Lung (tissue), 12 donors: Measurements from ENCODE around the gene LSR. TPM values are rescaled to one million over a fixed set of nuclear protein-coding genes. Genes with fewer than 3 reads are reported as not detected.

Experiments
- ATAC-seq: fragments of 200-7000 bp; cut with Tn5 transposase; one replicate; pipeline ENCODE4 v1.9.1; 2020; ENCODE audit warnings: moderate number of reproducible peaks; ENCODE audit not compliant: insufficient read depth, low FRiP score
- DNase-seq, 3 donors: peaks; one replicate each; pipeline ENCODE4 v3.0.0-alpha.2; 2013 to 2017
- H3K27ac ChIP-seq, 2 donors: one replicate each; pipeline ENCODE4 v1.5.1; 2013; ENCODE audit warnings: mild to moderate bottlenecking in 2 of 2, moderate library complexity in 2 of 2, control low read depth in 1 of 2, inconsistent platforms in 1 of 2, low read depth in 1 of 2, low read length in 1 of 2
- H3K27me3 ChIP-seq, 3 donors: one replicate each; pipeline ENCODE4 v1.5.1; 2013; ENCODE audit warnings: low read length in 2 of 3; ENCODE audit not compliant: control insufficient read depth in 3 of 3, insufficient read depth in 3 of 3
- H3K36me3 ChIP-seq, 4 donors: one replicate each; pipeline ENCODE4 v1.5.1; 2013; ENCODE audit warnings: low read length in 4 of 4, mild to moderate bottlenecking in 1 of 4, moderate library complexity in 1 of 4; ENCODE audit not compliant: control insufficient read depth in 4 of 4, insufficient read depth in 4 of 4
- H3K4me1 ChIP-seq, 5 donors: one replicate each; pipeline ENCODE4 v1.5.1; 2013; ENCODE audit warnings: low read length in 5 of 5, mild to moderate bottlenecking in 2 of 5, moderate library complexity in 1 of 5; ENCODE audit not compliant: control insufficient read depth in 5 of 5, insufficient read depth in 5 of 5
- H3K4me3 ChIP-seq: one replicate; pipeline ENCODE4 v1.5.1; 2013; ENCODE audit warnings: mild to moderate bottlenecking, control low read depth, moderate library complexity
- H3K9ac ChIP-seq, 2 donors: one replicate each; pipeline ENCODE4 v1.5.1; 2013; ENCODE audit warnings: low read length in 2 of 2, control low read depth in 1 of 2; ENCODE audit not compliant: insufficient read depth in 1 of 2
- H3K9me3 ChIP-seq, 4 donors: one replicate each; pipeline ENCODE4 v1.5.1; 2013; ENCODE audit warnings: low read length in 3 of 4, mild to moderate bottlenecking in 1 of 4, moderate library complexity in 1 of 4; ENCODE audit not compliant: control insufficient read depth in 4 of 4, insufficient read depth in 3 of 4
- CTCF ChIP-seq: IDR thresholded peaks from 2 replicates; pipeline ENCODE4 v1.5.1; 2012; ENCODE audit warnings: mild to moderate bottlenecking; ENCODE audit errors: control extremely low read depth, extremely low read depth
- WGBS, 2 donors: extraction: QIAGEN DNeasy Blood & Tissue Kit; methylation state at CpG; one replicate each; pipeline ENCODE4 v1.1.7; 2013; 5-methylcytosine and 5-hydroxymethylcytosine counted together
- polyA plus RNA-seq, 2 donors: library from polyadenylated mRNA; stranded (reverse); fragments of 200-250 nt; gene quantifications; one replicate each; pipeline ENCODE4 v1.2.1, GENCODE V29; 2013
- total RNA-seq, 2 donors: library from RNA; depleted of rRNA in 1 of 2; stranded (reverse); fragments of >200 nt in 1 of 2; gene quantifications; one replicate each; pipeline ENCODE4 v1.2.1, GENCODE V29; 2014 to 2021
- donor health status: control.
- donor health status: control.
- donor health status: Bipolar disorder and iron deficiency.
- donor health status: healthy.
- donor health status: DM: yes; HTN: yes; CAD: no.

LSR gene
- total and polyA plus RNA-seq, 4 donors: 30.8 to 82.0 (median 68.7) TPM

- no peak for ATAC-seq
- no peak for TF ChIP-seq CTCF
- no peak for DNase-seq
- Histone ChIP-seq H3K4me1 (peaks cover 0 to 39% (median 7%) of the 10 kb centered on the region in 5 donors), H3K9ac (no peak overlapping the region), H3K36me3 (no peaks in the 10 kb centered on the region), H3K4me3 (no peak overlapping the region), H3K27ac (no peak overlapping the region), H3K9me3 (peaks cover 0 to 1% (median 0%) of the 10 kb centered on the region in 4 donors), H3K27me3 (no peaks in the 10 kb centered on the region)
- WGBS, 2 donors: 78 to 83% methylated on average over 10 of the region's 10 CpGs
Measured at GRCh38 chr19:35314858-35315470, 66.2 kb downstream of the LSR start.

GRCh38 chr19:35315883-35316282, 67.1 kb downstream of the LSR start:
- Histone ChIP-seq H3K4me3 (no peak overlapping the region), H3K4me1 (peaks cover 0 to 35% (median 7%) of the 10 kb centered on the region in 5 donors), H3K27ac (no peak overlapping the region), H3K27me3 (no peaks in the 10 kb centered on the region), H3K9me3 (no peaks in the 10 kb centered on the region), H3K36me3 (no peaks in the 10 kb centered on the region), H3K9ac (no peak overlapping the region)
- TF ChIP-seq CTCF: no peak
- DNase-seq (no peak), ATAC-seq (no peak)
- WGBS, 2 donors: 81 to 89% methylated on average over 9 of the region's 9 CpGs

- WGBS, 2 donors: 84 to 91% methylated on average over 9 of the region's 9 CpGs
- Histone ChIP-seq H3K27me3 (no peaks in the 10 kb centered on the region), H3K4me1 (peaks cover 0 to 32% (median 7%) of the 10 kb centered on the region in 5 donors), H3K9me3 (no peaks in the 10 kb centered on the region), H3K27ac (no peak overlapping the region), H3K36me3 (no peaks in the 10 kb centered on the region), H3K4me3 (no peak overlapping the region), H3K9ac (no peak overlapping the region)
- no peak for TF ChIP-seq CTCF
- DNase-seq: no peak
- no peak for ATAC-seq
Measured at GRCh38 chr19:35316560-35316959, 67.8 kb downstream of the LSR start.

Other genes with a start within 250 kb of the LSR start
- gene GRAMD1A, start 248.7 kb upstream of the LSR start, total RNA-seq: 100 to 1,000 TPM; 130 to 137 TPM
- 100 to 1,000 TPM in 1 of 2 donors, 10 to 100 TPM in 1; 92.2 to 217 TPM for gene GRAMD1A, start 248.7 kb upstream of the LSR start, polyA plus RNA-seq
- 1 to 10 TPM; 1.5 to 8.4 TPM for gene SCN1B, start 218.5 kb upstream of the LSR start, total RNA-seq
- 10 to 100 TPM in 1 of 2 donors, 1 to 10 TPM in 1; 9.5 to 12.6 TPM for gene SCN1B, start 218.5 kb upstream of the LSR start, polyA plus RNA-seq
- 10 to 100 TPM; 15.4 to 31.1 TPM for gene HPN, start 207.3 kb upstream of the LSR start, total RNA-seq
- 10 to 100 TPM; 22.5 to 41.4 TPM for gene HPN, start 207.3 kb upstream of the LSR start, polyA plus RNA-seq
- 100 to 1,000 TPM; 130 to 172 TPM for gene FXYD3, start 133.2 kb upstream of the LSR start, total RNA-seq
- gene FXYD3, start 133.2 kb upstream of the LSR start, polyA plus RNA-seq: 100 to 1,000 TPM; 147 to 467 TPM
- 1 to 10 TPM; 3.5 to 4.6 TPM for gene LGI4, start 113.9 kb upstream of the LSR start, total RNA-seq
- gene LGI4, start 113.9 kb upstream of the LSR start, polyA plus RNA-seq: 10 to 100 TPM in 1 of 2 donors, 1 to 10 TPM in 1; 1.6 to 11.2 TPM
- gene FXYD1, start 110.2 kb upstream of the LSR start, total RNA-seq: 10 to 100 TPM; 17.8 to 27.5 TPM
- gene FXYD1, start 110.2 kb upstream of the LSR start, polyA plus RNA-seq: 10 to 100 TPM in 1 of 2 donors, 1 to 10 TPM in 1; 5.7 to 37.6 TPM
- gene FXYD7, start 105.7 kb upstream of the LSR start, total RNA-seq: not detected
- gene FXYD7, start 105.7 kb upstream of the LSR start, polyA plus RNA-seq: under 1 TPM; 0.31 to 0.39 TPM
- gene FXYD5, start 94.3 kb upstream of the LSR start, total RNA-seq: 100 to 1,000 TPM in 1 of 2 donors, 1 to 10 TPM in 1; 9.9 to 124 TPM
- gene FXYD5, start 94.3 kb upstream of the LSR start, polyA plus RNA-seq: 100 to 1,000 TPM; 152 to 203 TPM
- gene FAM187B, start 20.3 kb upstream of the LSR start, total RNA-seq: under 1 TPM in 1 of 2 donors, not detected in 1; 0.28 TPM
- gene FAM187B, start 20.3 kb upstream of the LSR start, polyA plus RNA-seq: under 1 TPM in 1 of 2 donors, not detected in 1; 0.20 TPM
- gene USF2, start 20.0 kb downstream of the LSR start, total RNA-seq: 100 to 1,000 TPM in 1 of 2 donors, 10 to 100 TPM in 1; 74.9 to 138 TPM
- 100 to 1,000 TPM; 129 to 163 TPM for gene USF2, start 20.0 kb downstream of the LSR start, polyA plus RNA-seq
- gene HAMP, start 33.5 kb downstream of the LSR start, total RNA-seq: 1 to 10 TPM in 1 of 2 donors, under 1 TPM in 1; 0.28 to 1.5 TPM
- gene HAMP, start 33.5 kb downstream of the LSR start, polyA plus RNA-seq: 10 to 100 TPM in 1 of 2 donors, 1 to 10 TPM in 1; 1.7 to 85.7 TPM
- gene MAG, start 43.2 kb downstream of the LSR start, total RNA-seq: 1 to 10 TPM; 1.5 to 8.8 TPM
- 1 to 10 TPM in 1 of 2 donors, under 1 TPM in 1; 0.08 to 2.3 TPM for gene MAG, start 43.2 kb downstream of the LSR start, polyA plus RNA-seq
- 10 to 100 TPM; 13.5 to 53.8 TPM for gene CD22, start 80.2 kb downstream of the LSR start, total RNA-seq
- 10 to 100 TPM in 1 of 2 donors, 1 to 10 TPM in 1; 4.7 to 48.0 TPM for gene CD22, start 80.2 kb downstream of the LSR start, polyA plus RNA-seq
- gene FFAR1, start 98.9 kb downstream of the LSR start, total RNA-seq: under 1 TPM; 0.37 to 0.49 TPM
- gene FFAR1, start 98.9 kb downstream of the LSR start, polyA plus RNA-seq: 1 to 10 TPM in 1 of 2 donors, under 1 TPM in 1; 0.06 to 1.1 TPM
- gene FFAR3, start 109.5 kb downstream of the LSR start, total RNA-seq: under 1 TPM; 0.26 to 0.55 TPM
- gene FFAR3, start 109.5 kb downstream of the LSR start, polyA plus RNA-seq: 10 to 100 TPM in 1 of 2 donors, under 1 TPM in 1; 0.06 to 20.9 TPM
- gene GPR42, start 122.1 kb downstream of the LSR start, total RNA-seq: under 1 TPM in 1 of 2 donors, not detected in 1; 0.21 TPM
- gene GPR42, start 122.1 kb downstream of the LSR start, polyA plus RNA-seq: 1 to 10 TPM in 1 of 2 donors, not detected in 1; 1.5 TPM
- 1 to 10 TPM; 2.6 to 6.2 TPM for gene FFAR2, start 199.3 kb downstream of the LSR start, total RNA-seq
- gene FFAR2, start 199.3 kb downstream of the LSR start, polyA plus RNA-seq: 100 to 1,000 TPM in 1 of 2 donors, 1 to 10 TPM in 1; 1.2 to 113 TPM
- gene KRTDAP, start 241.5 kb downstream of the LSR start, total RNA-seq: not detected
- gene KRTDAP, start 241.5 kb downstream of the LSR start, polyA plus RNA-seq: under 1 TPM; 0.16 to 0.49 TPM